NCI-H748 treated with DMSO at 0.1 percent for 48 hours (cell line): ENCODE results near the gene SST.

ENCODE experiments used
- DNase-seq: peaks from one replicate; lab custom pipeline; 2025; lab: John Stamatoyannopoulos, UW

Gene SST

DNA sequence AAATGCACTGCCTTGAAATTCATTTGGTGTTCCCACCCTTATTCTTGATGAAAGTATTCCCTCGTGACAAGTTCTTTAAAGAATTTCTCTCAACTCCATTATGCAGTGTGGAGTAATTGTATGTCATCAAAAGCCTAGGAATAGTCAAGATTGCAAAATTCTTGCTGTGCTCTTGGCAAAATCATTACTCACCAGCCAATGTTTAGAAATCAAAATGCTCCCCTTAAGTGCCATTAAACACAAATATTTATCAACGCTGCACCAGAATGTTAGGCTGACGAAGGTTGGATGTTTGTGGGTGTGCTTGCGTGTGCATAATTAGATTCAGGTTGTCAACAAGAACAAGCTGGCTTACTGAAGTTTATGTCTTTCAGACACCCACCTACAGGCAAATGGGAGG, 40.5 kb downstream of the SST start:
- DNase-seq = no peak

DNA sequence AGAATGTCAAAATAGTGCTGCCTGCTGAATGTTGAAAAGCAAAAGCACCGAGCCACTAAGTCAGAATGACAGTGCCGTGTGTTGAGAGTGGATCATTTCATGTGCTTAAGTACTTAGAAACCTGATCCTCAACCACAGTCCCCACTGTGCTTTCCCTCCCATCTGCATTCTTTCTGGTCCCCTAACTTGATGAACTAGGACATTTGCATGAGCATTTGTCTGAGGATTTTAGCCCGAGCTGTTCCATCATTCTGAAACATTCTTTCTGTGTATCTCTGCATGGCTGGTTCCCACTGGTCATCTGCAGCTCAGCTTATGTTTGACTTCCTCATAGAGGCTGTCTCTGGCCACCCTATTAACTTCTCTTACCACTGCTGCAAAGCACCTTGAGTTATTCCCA, 42.0 kb downstream of the SST start:
- no peak for DNase-seq

DNA sequence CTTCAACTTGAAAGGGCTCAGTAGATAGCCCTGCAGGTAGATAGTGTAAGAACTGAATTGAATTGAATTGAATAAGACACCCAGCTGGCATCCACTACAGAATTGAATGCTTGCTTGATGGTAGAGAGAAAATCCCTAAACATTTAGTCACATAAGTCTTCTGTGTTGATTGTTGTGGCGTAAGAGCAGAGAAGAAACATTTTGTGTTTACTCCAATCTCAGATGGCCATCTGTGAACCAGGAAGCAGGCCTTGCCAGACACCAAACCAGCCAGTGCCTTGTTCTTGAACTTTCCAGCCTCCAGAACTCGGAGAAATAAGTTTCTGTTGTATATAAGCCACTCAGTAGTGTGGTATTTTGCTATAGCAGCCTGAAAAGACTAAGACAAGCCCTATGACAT, 43.6 kb downstream of the SST start:
- DNase-seq = no peak

DNA sequence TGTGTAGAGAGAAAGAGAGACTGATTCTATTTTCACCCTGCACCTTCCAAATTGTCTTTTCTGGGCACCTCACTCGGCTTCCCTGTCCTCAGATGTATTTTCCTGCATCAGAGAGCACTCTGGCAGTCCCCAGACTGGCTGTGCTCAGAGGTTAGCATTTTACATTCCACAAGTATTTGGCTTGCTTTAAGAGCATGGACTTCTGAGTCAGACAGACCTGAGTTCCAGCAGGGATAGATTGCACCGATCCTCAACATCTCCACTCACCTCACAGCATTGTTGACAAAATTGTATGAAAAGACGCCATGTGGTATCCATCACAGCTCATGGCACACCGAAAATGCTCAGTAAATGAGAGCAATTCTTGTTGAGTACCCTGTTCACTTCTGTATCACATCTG, 45.6 kb downstream of the SST start:
- DNase-seq = no peak

DNA sequence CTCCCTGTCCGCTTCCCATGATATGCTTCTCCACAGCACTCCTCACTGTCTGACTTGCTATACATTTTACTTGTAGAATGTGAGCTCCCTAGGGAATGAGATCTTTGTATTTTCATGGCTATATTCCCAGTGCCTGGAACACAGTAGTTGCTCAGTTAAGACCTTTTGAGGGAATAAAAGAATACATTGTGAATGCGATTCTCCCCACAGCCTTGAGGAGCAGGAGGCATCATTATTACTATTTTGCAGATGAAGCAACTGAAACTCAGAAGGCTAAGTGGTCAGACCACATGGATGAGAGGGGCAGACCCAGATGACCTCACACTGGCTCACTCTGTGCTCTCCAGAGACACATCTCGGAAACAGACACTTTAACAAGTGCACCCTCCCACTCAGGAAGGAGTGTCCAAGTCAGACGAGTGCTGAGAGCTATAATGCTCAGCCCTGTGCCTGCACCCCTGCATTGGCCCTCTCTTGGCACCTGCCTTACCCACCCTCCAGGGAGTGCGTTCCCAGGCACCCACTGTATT, 46.8 kb downstream of the SST start:
- no peak for DNase-seq

DNA sequence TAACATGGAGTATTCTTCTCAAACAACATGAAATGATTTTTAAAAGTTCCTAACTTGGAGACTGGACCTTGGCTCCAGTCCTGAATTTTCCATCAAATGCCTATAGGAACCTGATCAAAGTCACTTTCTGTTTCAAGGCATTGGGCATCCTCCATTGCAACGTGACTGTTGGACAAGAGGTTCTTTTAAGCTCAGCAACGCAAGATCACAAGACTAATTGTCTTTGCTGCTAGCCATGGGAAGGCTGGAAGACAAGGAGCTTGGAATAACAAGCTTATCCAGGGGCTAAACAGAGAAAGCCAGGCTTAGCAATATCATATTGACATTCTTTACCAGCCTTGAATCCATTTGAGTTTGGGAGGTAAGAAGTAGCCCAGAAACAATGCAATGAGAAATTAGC, 48.3 kb downstream of the SST start:
- no peak for DNase-seq

DNA sequence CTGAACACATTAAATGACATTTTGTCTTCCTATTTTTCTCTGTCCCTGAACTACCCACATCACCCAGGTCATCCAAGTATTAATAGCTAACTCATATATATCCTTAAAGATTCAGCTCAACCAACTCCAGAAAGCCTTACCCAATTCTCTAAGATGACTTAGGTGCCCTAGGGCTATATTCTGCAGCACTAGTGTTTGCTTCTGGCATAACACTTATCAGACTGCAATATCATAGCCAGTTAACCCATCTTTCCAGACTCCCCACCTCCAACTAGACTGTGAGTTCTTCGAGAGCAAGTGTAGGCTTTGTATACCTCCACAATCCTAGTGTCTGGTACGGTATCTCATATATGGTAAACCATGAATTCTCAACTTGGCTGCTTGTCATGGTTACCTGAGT, 50.7 kb downstream of the SST start:
- DNase-seq = no peak
